HL-60/S4 treated with phorbol 12-myristate 13-acetate at 8.2 ng/mL for 4 days and 3 days (cell line): ENCODE data around the gene ZNF473.
"Not testable (repeated sequence)": the region's sequence is repeated elsewhere in the genome, so short reads cannot be mapped to it uniquely, and the experiment has no call there.

Experiments used
- in situ Hi-C: fragments of 300-500 bp; cut with MboI; formaldehyde crosslinking; loops from 2 replicates; pipeline ENCODE4 v1.15.0; 2022; ENCODE audit warnings: low sequenced_read_pairs

The ZNF473 gene

DNA sequence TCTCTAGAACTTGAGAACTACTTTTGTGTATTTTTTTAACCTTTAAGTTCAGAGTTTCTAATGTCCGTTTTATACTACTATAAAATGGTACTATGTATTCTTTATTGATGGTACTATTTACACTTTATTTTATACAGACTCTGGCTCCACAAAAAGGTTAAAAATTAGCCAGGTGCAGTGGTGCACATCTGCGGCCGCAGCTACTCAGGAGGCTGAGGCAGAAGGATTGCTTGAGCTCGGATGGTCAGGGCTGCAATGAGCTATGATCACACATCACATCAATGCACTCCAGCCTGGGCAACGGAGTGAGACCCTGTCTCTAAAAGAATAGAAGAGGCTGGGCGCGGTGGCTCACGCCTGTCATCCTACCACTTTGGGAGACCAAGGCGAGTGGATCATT lies 66.0 kb downstream of the ZNF473 start:
- in situ Hi-C loops, result not testable (repeated sequence)

DNA sequence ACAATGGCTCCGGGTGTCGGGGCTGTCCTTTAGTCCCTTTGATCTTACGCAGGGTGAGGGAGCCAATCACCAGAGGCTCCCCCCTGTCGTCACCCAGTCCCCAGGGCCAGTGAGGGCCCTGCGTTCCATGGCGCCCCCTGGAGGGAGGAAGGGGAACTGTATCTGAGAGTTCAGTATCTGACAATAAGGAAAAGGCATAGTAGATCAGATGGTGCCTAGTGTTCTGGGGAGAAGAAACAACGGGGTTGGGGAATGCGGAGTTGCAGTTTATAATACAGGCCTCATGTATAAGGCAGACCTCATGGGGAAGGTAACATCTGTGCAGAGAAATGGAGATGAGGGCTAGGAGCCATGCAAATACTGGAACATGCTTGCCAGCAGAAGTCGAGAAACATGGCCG lies 66.8 kb downstream of the ZNF473 start:
- in situ Hi-C loops, result not testable (repeated sequence)

DNA sequence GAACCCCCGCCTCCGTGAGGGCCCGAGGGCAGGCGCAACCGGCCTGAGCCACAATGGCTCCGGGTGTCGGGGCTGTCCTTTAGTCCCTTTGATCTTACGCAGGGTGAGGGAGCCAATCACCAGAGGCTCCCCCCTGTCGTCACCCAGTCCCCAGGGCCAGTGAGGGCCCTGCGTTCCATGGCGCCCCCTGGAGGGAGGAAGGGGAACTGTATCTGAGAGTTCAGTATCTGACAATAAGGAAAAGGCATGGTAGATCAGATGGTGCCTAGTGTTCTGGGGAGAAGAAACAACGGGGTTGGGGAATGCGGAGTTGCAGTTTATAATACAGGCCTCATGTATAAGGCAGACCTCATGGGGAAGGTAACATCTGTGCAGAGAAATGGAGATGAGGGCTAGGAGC lies 72.1 kb downstream of the ZNF473 start:
- in situ Hi-C loops, result not testable (repeated sequence)

DNA sequence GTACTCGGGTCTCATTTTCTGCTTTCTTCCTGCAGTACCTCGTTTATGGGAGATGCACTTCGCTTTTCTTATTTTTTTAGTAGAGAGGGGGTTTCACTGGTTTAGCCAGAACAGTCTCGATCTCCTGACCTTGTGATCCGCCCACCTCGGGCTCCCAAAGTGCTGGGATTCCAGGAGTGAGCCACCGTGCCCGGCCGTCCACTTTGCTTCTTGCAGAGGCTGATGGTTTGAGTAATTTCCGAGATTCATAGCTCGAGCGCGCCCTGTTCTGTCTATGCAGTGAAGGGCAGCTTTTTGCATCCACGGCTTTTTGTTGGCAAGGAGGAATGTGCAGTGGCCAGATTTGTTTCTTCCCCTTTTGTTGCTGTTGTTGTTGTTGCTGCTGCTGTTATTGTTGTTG lies 73.1 kb downstream of the ZNF473 start:
- in situ Hi-C loops, result not testable (repeated sequence)

DNA sequence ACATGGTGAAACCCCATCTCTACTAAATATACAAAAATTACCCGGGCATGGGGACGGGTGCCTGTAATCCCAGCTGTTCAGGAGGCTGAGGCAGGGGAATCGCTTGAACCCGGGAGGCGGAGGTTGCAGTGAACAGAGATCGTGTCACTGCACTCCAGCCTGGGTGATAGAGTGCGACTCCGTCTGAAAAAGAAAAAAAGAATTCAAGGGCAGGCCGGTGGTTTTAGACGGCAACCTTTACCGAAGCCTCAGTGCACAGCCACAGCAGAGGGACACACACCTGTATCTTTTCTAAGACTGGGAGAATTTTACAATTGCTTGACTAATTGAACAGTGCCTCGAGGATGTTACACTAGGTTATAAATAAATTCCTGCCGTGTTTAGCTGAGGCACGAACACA lies 73.9 kb downstream of the ZNF473 start:
- in situ Hi-C loops, result not testable (repeated sequence)

DNA sequence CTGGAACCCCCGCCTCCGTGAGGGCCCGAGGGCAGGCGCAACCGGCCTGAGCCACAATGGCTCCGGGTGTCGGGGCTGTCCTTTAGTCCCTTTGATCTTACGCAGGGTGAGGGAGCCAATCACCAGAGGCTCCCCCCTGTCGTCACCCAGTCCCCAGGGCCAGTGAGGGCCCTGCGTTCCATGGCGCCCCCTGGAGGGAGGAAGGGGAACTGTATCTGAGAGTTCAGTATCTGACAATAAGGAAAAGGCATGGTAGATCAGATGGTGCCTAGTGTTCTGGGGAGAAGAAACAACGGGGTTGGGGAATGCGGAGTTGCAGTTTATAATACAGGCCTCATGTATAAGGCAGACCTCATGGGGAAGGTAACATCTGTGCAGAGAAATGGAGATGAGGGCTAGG lies 75.1 kb downstream of the ZNF473 start:
- in situ Hi-C loops, result not testable (repeated sequence)
